Natural killer cell treated with Interleukin-12 subunit alpha and Interleukin-12 subunit beta and Interleukin-15 and Interleukin-18, amount 100 ng/mL, for 72 hours (primary cell): ENCODE data around the gene ATF7IP. TPM values are rescaled to one million over a fixed set of nuclear protein-coding genes. Genes with fewer than 3 reads are reported as not detected.
"Not testable (repeated sequence)": the region's sequence is repeated elsewhere in the genome, so short reads cannot be mapped to it uniquely, and the experiment has no call there.

Experiments
- ATAC-seq, 2 donors: fragments of 150-1000 bp; cut with Tn5 transposase in 1 of 2; sonication (Bioruptor Pico), chemical (Tn5 transposase) in 1 of 2; 2 replicates each; pipeline ENCODE4 v1.10.0; 2021
- DNase-seq: peaks from one replicate; pipeline ENCODE4 v3.0.0; 2022; ENCODE audit warnings: low spot score
- H3K27ac Mint-ChIP-seq, 2 donors: 1 replicate in 1 of 2; 2 replicates in 1 of 2; pipeline ENCODE4 v1.8.0; 2022; ENCODE audit warnings: mixed read lengths in 2 of 2, mild to moderate bottlenecking in 1 of 2, moderate library complexity in 1 of 2
- H3K27me3 Mint-ChIP-seq, 2 donors: 1 replicate in 1 of 2; 2 replicates in 1 of 2; pipeline ENCODE4 v1.8.0; 2022; ENCODE audit warnings: mixed read lengths in 2 of 2
- H3K36me3 Mint-ChIP-seq: one replicate; pipeline ENCODE4 v1.8.0; 2022; ENCODE audit warnings: mixed read lengths
- H3K4me1 Mint-ChIP-seq, 2 donors: 1 replicate in 1 of 2; 2 replicates in 1 of 2; pipeline ENCODE4 v1.8.0; 2022; ENCODE audit warnings: low read depth in 2 of 2, mixed read lengths in 2 of 2, mild to moderate bottlenecking in 1 of 2
- H3K4me3 Mint-ChIP-seq: one replicate; pipeline ENCODE4 v1.8.0; 2022; ENCODE audit warnings: mixed read lengths
- H3K9me3 Mint-ChIP-seq: 2 replicates; pipeline ENCODE4 v1.8.0; 2022; ENCODE audit warnings: mixed read lengths
- total RNA-seq, 2 donors: library from RNA; stranded (reverse); gene quantifications; one replicate each; pipeline ENCODE4 v1.2.3, GENCODE V29; 2022

Gene ATF7IP
- total RNA-seq, 2 donors from 2014 or later: 85.3 to 107 TPM

- ATAC-seq (no peak), DNase-seq (no peak)
- Mint-ChIP-seq H3K27me3 (no peaks in the 10 kb centered on the region), H3K36me3 (peaks cover 28% of the 10 kb centered on the region), H3K9me3 (peaks cover 4% of the 10 kb centered on the region), H3K4me1 (peaks cover 44 to 83% of the 10 kb centered on the region in 2 donors), H3K4me3 (peak overlapping the region; percentile 82), H3K27ac (peak overlapping the region; percentile 84 to 93)
Observed at GRCh38 chr12:14393751-14394150, 28.3 kb downstream of the ATF7IP start.

- ATAC-seq: peak; percentile 83 to 85
- Mint-ChIP-seq H3K36me3 (peaks cover 24% of the 10 kb centered on the region), H3K9me3 (peaks cover 4% of the 10 kb centered on the region), H3K4me3 (peak overlapping the region; percentile 82), H3K4me1 (peaks cover 44 to 84% of the 10 kb centered on the region in 2 donors), H3K27ac (peak overlapping the region; percentile 84 to 93), H3K27me3 (no peaks in the 10 kb centered on the region)
- DNase-seq: no peak
Observed at GRCh38 chr12:14394317-14395073, 29.0 kb downstream of the ATF7IP start.

GRCh38 chr12:14395074-14395778 is 29.7 kb downstream of the ATF7IP start:
- DNase-seq (no peak), ATAC-seq (peak; percentile 3 to 37)
- Mint-ChIP-seq H3K4me3 (peak overlapping the region; percentile 82), H3K27ac (peak overlapping the region; percentile 84 to 93), H3K4me1 (peaks cover 49 to 91% of the 10 kb centered on the region in 2 donors), H3K36me3 (peaks cover 29% of the 10 kb centered on the region), H3K9me3 (peaks cover 4% of the 10 kb centered on the region), H3K27me3 (no peaks in the 10 kb centered on the region)

- peaks cover 4% of the 10 kb centered on the region for H3K9me3 Mint-ChIP-seq
- peak; percentile 88 to 89 for ATAC-seq
- H3K27me3 Mint-ChIP-seq: no peaks in the 10 kb centered on the region
- H3K36me3 Mint-ChIP-seq: peaks cover 24% of the 10 kb centered on the region
- H3K4me3 Mint-ChIP-seq: peak overlapping the region; percentile 80
- peaks cover 51 to 94% of the 10 kb centered on the region in 2 donors for H3K4me1 Mint-ChIP-seq
- peak; percentile 74 for DNase-seq
- H3K27ac Mint-ChIP-seq: peak overlapping the region; percentile 84 to 93
Observed at GRCh38 chr12:14396071-14396470, 30.6 kb downstream of the ATF7IP start.

GRCh38 chr12:14399871-14400270 is 34.4 kb downstream of the ATF7IP start:
- H3K27ac Mint-ChIP-seq: peak overlapping the region; percentile 84 to 93
- peaks cover 4% of the 10 kb centered on the region for H3K9me3 Mint-ChIP-seq
- peak overlapping the region; percentile 86 for H3K4me3 Mint-ChIP-seq
- peaks cover 15% of the 10 kb centered on the region for H3K36me3 Mint-ChIP-seq
- H3K4me1 Mint-ChIP-seq: peaks cover 63 to 93% of the 10 kb centered on the region in 2 donors
- no peaks in the 10 kb centered on the region for H3K27me3 Mint-ChIP-seq
- no peak for DNase-seq
- ATAC-seq: peak in 1 of 2 donors; percentile 45

- DNase-seq (no peak), ATAC-seq (peak in 1 of 2 donors; percentile 48)
- Mint-ChIP-seq H3K4me1 (peaks cover 61 to 90% of the 10 kb centered on the region in 2 donors), H3K36me3 (peaks cover 15% of the 10 kb centered on the region), H3K27ac (peak overlapping the region; percentile 84 to 93), H3K27me3 (no peaks in the 10 kb centered on the region), H3K4me3 (peak overlapping the region; percentile 86), H3K9me3 (peaks cover 4% of the 10 kb centered on the region)
Observed at GRCh38 chr12:14400599-14400998, 35.1 kb downstream of the ATF7IP start.

- Mint-ChIP-seq H3K4me1 (peaks cover 61 to 84% of the 10 kb centered on the region in 2 donors), H3K36me3 (peaks cover 15% of the 10 kb centered on the region), H3K27ac (peak overlapping the region; percentile 84 to 93), H3K4me3 (peak overlapping the region; percentile 86)
- ATAC-seq, H3K9me3 Mint-ChIP-seq, H3K27me3 Mint-ChIP-seq, DNase-seq: not testable (repeated sequence)
Observed at GRCh38 chr12:14401267-14401666, 35.8 kb downstream of the ATF7IP start.

- peaks cover 54 to 71% of the 10 kb centered on the region in 2 donors for H3K4me1 Mint-ChIP-seq
- no peak for DNase-seq
- peak overlapping the region; percentile 86 for H3K4me3 Mint-ChIP-seq
- H3K9me3 Mint-ChIP-seq: no peaks in the 10 kb centered on the region
- H3K27ac Mint-ChIP-seq: peak overlapping the region; percentile 84 to 93
- no peak for ATAC-seq
- no peaks in the 10 kb centered on the region for H3K27me3 Mint-ChIP-seq
- H3K36me3 Mint-ChIP-seq: peaks cover 10% of the 10 kb centered on the region
Observed at GRCh38 chr12:14402697-14403096, 37.2 kb downstream of the ATF7IP start.

- DNase-seq (no peak), ATAC-seq (no peak)
- no peaks in the 10 kb centered on the region for H3K27me3 Mint-ChIP-seq
- peaks cover 50 to 68% of the 10 kb centered on the region in 2 donors for H3K4me1 Mint-ChIP-seq
- peak overlapping the region; percentile 83 for H3K4me3 Mint-ChIP-seq
- peak overlapping the region; percentile 84 to 93 for H3K27ac Mint-ChIP-seq
- H3K36me3 Mint-ChIP-seq: peaks cover 8% of the 10 kb centered on the region
- no peaks in the 10 kb centered on the region for H3K9me3 Mint-ChIP-seq
Observed at GRCh38 chr12:14403293-14403692, 37.8 kb downstream of the ATF7IP start.

- peak overlapping the region; percentile 83 for H3K4me3 Mint-ChIP-seq
Observed at GRCh38 chr12:14403711-14404196, 38.3 kb downstream of the ATF7IP start.

GRCh38 chr12:14405407-14405806 is 39.9 kb downstream of the ATF7IP start:
- H3K4me1 Mint-ChIP-seq: peaks cover 46 to 59% of the 10 kb centered on the region in 2 donors
- H3K27me3 Mint-ChIP-seq, DNase-seq, ATAC-seq, H3K9me3 Mint-ChIP-seq, H3K36me3 Mint-ChIP-seq, H3K4me3 Mint-ChIP-seq: not testable (repeated sequence)
- H3K27ac Mint-ChIP-seq: peak overlapping the region; percentile 58 to 84

More at GRCh38 chr12:14403711-14404196, 38.3 kb downstream of the ATF7IP start:
- H3K27ac Mint-ChIP-seq: peak overlapping the region; percentile 84 to 93
- H3K9me3 Mint-ChIP-seq: no peaks in the 10 kb centered on the region
- peaks cover 11% of the 10 kb centered on the region for H3K36me3 Mint-ChIP-seq
- no peak for DNase-seq
- H3K4me1 Mint-ChIP-seq: peaks cover 49 to 68% of the 10 kb centered on the region in 2 donors
- peak; percentile 56 to 62 for ATAC-seq
- H3K27me3 Mint-ChIP-seq: no peaks in the 10 kb centered on the region

- Mint-ChIP-seq H3K4me1 (peaks cover 40 to 54% of the 10 kb centered on the region in 2 donors), H3K9me3 (no peaks in the 10 kb centered on the region), H3K27ac (peak overlapping the region; percentile 32 to 52), H3K36me3 (peaks cover 10% of the 10 kb centered on the region), H3K27me3 (no peaks in the 10 kb centered on the region), H3K4me3 (peak overlapping the region; percentile 63)
- no peak for DNase-seq
- ATAC-seq: peak in 1 of 2 donors; percentile 62
Observed at GRCh38 chr12:14408208-14408607, 42.7 kb downstream of the ATF7IP start.

- Mint-ChIP-seq H3K36me3 (peaks cover 10% of the 10 kb centered on the region), H3K27ac (peak overlapping the region in 1 of 2 donors; percentile 41), H3K4me3 (no peak overlapping the region), H3K9me3 (no peaks in the 10 kb centered on the region), H3K27me3 (no peaks in the 10 kb centered on the region), H3K4me1 (peaks cover 39 to 48% of the 10 kb centered on the region in 2 donors)
- DNase-seq: no peak
- no peak for ATAC-seq
Observed at GRCh38 chr12:14410177-14410576, 44.7 kb downstream of the ATF7IP start.
